HUES48 (cell line): Measurements from ENCODE around the gene FOXN4.

Source experiments
- H3K27ac ChIP-seq: one replicate; pipeline ENCODE4 v1.7.0; 2013; ENCODE audit warnings: low read depth, low read length, inconsistent platforms
- H3K27me3 ChIP-seq: 2 replicates; pipeline ENCODE4 v1.6.1; 2013; ENCODE audit warnings: mild to moderate bottlenecking, low read length; ENCODE audit not compliant: control insufficient read depth, insufficient read depth
- H3K36me3 ChIP-seq: 2 replicates; pipeline ENCODE4 v1.6.1; 2013; ENCODE audit warnings: low read length; ENCODE audit not compliant: control insufficient read depth, insufficient read depth
- H3K4me1 ChIP-seq: 2 replicates; pipeline ENCODE4 v1.6.1; 2013; ENCODE audit warnings: mild to moderate bottlenecking, low read length; ENCODE audit not compliant: control insufficient read depth, insufficient read depth
- H3K4me3 ChIP-seq: 2 replicates; pipeline ENCODE4 v1.5.1; 2013; ENCODE audit warnings: mild to moderate bottlenecking, low read depth, low read length
- H3K9ac ChIP-seq: 2 replicates; pipeline ENCODE4 v1.6.1; 2013; ENCODE audit warnings: mild to moderate bottlenecking, low read depth, low read length, moderate library complexity
- H3K9me3 ChIP-seq: 2 replicates; pipeline ENCODE4 v1.6.1; 2013; ENCODE audit warnings: low read length; ENCODE audit not compliant: control insufficient read depth, insufficient read depth

The FOXN4 gene

DNA sequence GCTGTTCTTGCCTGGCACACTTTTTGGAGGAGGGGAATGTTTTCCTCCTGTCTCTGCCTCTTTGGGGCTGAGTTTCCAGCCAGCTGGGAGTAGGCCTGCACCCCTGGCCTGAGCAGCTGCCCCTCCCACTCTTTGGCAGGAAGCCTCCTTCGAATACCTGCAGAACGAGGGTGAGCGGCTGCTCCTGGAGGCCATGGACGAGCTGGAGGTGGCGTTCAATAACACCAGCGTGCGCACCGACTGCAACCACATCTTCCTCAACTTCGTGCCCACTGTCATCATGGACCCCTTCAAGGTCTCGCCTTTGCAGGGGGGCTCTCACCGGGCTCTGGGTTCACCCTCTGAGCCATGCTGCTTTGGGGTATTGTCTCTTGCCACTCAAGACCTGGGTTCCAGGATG, 69.4 kb downstream of the FOXN4 start:
- Histone ChIP-seq H3K27me3 (no peaks in the 10 kb centered on the region), H3K4me1 (no peaks in the 10 kb centered on the region)

DNA sequence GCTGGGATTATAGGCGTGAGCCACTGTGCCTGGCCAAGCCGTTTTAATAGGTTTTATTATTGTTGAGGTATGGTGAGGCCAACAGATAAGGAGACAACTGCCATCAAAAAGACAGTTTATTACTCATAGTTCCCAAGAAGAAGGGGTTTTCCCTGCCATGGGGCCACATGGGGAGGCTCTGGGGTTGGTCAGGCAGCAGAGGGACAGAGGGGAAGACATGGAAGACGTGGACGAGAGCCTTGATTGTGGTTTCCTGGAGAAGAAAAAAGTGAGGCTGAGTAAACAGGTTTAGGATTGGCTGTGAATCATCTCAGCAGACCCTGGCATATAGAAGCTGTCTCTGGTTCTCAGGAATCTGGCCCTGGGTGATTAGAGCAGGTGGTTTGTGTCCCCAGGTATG, 69.9 kb downstream of the FOXN4 start:
- Histone ChIP-seq H3K4me1 (no peaks in the 10 kb centered on the region), H3K36me3 (peaks cover 31% of the 10 kb centered on the region), H3K27ac (no peak overlapping the region), H3K4me3 (no peak overlapping the region), H3K27me3 (no peaks in the 10 kb centered on the region), H3K9me3 (no peaks in the 10 kb centered on the region), H3K9ac (no peak overlapping the region)

More for the DNA sequence above, 69.4 kb downstream of the FOXN4 start:
- H3K9ac ChIP-seq = no peak overlapping the region
- H3K9me3 ChIP-seq = no peaks in the 10 kb centered on the region
- H3K36me3 ChIP-seq = peaks cover 33% of the 10 kb centered on the region
- H3K27ac ChIP-seq = no peak overlapping the region
- no peak overlapping the region for H3K4me3 ChIP-seq

- Histone ChIP-seq H3K27me3 (no peaks in the 10 kb centered on the region), H3K4me3 (no peak overlapping the region), H3K27ac (no peak overlapping the region), H3K9ac (no peak overlapping the region), H3K36me3 (peaks cover 15% of the 10 kb centered on the region), H3K4me1 (no peaks in the 10 kb centered on the region), H3K9me3 (no peaks in the 10 kb centered on the region)
These were observed 72.8 kb downstream of the FOXN4 start for GRCh38 chr12:109236257-109236656.

DNA sequence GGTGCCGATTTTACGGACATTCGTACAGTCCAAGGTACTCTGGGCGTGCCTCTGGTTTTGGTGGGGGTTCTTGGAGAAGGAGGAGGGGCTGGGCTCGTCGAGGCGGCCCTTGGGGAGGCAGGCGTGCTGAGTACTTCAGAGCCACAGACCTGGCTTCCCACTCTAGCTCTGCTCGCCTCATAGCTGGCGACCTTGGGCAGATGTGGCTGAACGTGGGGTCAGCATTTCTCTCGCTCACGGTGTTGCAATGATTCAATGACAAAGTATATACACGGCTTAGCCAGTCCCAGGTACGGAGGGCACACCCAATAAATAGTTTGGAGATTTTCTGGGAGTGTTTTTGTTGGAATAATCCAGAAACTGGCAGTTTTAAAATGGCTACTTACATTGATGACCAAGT, 75.1 kb downstream of the FOXN4 start:
- no peaks in the 10 kb centered on the region for H3K27me3 ChIP-seq
- H3K9ac ChIP-seq = no peak overlapping the region
- H3K9me3 ChIP-seq = no peaks in the 10 kb centered on the region
- H3K27ac ChIP-seq = no peak overlapping the region
- H3K4me1 ChIP-seq = no peaks in the 10 kb centered on the region
- H3K4me3 ChIP-seq = no peak overlapping the region
- peaks cover 10% of the 10 kb centered on the region for H3K36me3 ChIP-seq

GRCh38 chr12:109232731-109233130, 76.4 kb downstream of the FOXN4 start:
- Histone ChIP-seq H3K36me3 (peaks cover 10% of the 10 kb centered on the region; the same call in 1 of the 2 replicates), H3K9ac (no peak overlapping the region), H3K9me3 (no peaks in the 10 kb centered on the region), H3K4me1 (no peaks in the 10 kb centered on the region), H3K27me3 (no peaks in the 10 kb centered on the region), H3K4me3 (no peak overlapping the region), H3K27ac (no peak overlapping the region)

DNA sequence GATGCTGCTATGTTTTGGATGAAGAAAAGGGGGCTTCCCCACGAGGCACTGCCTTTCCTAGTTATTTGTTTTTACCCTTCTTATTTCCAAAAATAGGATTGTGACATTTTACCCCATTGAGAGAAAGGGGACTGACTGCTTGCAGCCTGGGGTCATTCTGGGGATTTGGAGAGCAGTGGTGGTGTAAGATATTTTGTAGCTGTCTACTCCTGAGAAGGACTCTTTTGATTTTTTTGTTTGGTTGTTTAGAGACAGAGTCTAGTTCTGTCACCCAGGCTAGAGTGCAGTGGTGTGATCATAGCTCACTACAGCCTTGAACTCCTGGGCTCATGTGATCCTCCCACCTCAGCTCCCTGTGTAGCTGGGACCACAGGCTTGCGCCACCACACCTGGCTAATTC, 78.9 kb downstream of the FOXN4 start:
- Histone ChIP-seq H3K4me1 (no peaks in the 10 kb centered on the region), H3K4me3 (no peak overlapping the region), H3K27ac (no peak overlapping the region), H3K9me3 (no peaks in the 10 kb centered on the region), H3K27me3 (no peaks in the 10 kb centered on the region), H3K9ac (no peak overlapping the region), H3K36me3 (peaks cover 5% of the 10 kb centered on the region; the same call in 1 of the 2 replicates)

DNA sequence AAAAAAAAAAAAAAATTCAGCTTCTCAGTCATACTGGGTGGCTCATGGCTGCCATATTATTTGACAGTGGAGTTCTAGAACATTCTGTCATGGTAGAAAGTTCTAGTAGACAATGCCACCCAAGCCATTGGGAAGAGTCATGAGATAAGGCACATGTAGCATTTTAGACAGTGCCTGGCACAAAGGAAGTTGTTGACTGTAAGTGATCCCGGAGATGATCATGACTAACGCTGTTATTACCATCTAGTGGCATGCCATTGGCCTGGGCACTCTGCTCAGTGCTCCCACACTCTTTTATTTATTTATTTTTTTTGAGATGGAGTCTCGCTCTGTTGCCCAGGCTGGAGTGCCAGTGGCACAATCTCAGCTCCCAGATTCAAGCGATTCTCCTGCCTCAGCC, 80.4 kb downstream of the FOXN4 start:
- Histone ChIP-seq H3K27me3 (no peaks in the 10 kb centered on the region), H3K9ac (no peak overlapping the region), H3K27ac (no peak overlapping the region), H3K4me3 (no peak overlapping the region), H3K9me3 (no peaks in the 10 kb centered on the region), H3K4me1 (no peaks in the 10 kb centered on the region), H3K36me3 (peaks cover 11% of the 10 kb centered on the region)
